Left ventricle myocardium superior (tissue), 1 donor: ENCODE measurements around the gene SEPTIN2. TPM values are rescaled to one million over a fixed set of nuclear protein-coding genes. Genes with fewer than 3 reads are reported as not detected.
"Not testable (repeated sequence)": the region's sequence is repeated elsewhere in the genome, so short reads cannot be mapped to it uniquely, and the experiment has no call there.

ENCODE experiments used
- ATAC-seq: fragments of 200-7000 bp; cut with Tn5 transposase; one replicate; pipeline ENCODE4 v1.9.1; 2020; ENCODE audit warnings: mild to moderate bottlenecking, moderate library complexity
- DNase-seq: peaks from one replicate; pipeline ENCODE4 v3.0.0-alpha.2; 2020
- intact Hi-C: fragments of 100-400 bp; cut with micrococcal nuclease; formaldehyde crosslinking; loops from one replicate; pipeline ENCODE4 v1.11.0; 2022
- total RNA-seq: library from RNA; stranded (reverse); fragmentation: NEBNext Ultra II Directional; extraction: Animal tissue kit (Norgen Biotek cat#: 25700); gene quantifications from one replicate; pipeline ENCODE4 v1.2.1, GENCODE V29; 2021
- donor health status: DM: no; HTN: yes; CAD: no; lungs with severe emphysema.

SEPTIN2 gene
- total RNA-seq, 1 donor from 2014 or later = 139 TPM

DNA sequence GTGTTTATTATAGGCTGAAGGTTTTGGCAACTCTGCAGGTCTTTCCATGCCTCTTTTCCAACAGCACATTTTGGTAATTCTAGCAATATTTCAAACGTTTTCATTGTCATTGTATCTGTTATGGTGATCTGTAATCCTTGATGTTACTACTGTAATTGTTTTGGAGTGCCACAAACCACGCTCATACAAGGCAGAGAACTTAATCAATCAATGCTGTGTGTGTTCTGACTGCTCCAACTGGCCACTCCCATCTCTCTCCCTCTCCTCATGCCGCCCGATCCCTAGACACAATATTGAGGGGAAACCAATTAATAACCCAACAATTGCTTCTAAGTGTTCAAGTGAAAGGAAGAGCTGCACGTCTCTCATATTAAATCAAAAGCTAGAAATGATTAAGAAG lies 33.2 kb upstream of the SEPTIN2 start:
- intact Hi-C loops = no loop called here
- ATAC-seq = no peak
- DNase-seq = no peak

DNA sequence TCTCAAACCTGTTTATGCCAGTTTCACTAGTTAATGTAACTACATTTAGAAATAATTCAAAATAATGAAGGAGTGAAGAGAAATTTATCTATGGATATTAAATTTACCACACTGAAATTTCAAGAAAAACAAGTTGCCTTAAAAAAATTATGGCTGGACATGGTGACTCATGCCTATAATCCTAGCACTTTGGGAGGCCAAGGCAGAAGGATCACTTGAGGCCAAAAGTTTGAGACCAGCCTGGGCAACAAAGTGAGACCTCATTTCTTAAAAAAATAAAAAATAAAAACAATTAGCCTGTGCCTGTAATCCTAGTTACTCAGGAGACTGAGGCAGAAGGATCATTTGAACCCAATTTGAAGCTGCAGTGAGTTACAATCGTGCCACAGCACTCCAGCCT lies 30.1 kb upstream of the SEPTIN2 start:
- ATAC-seq (no peak), DNase-seq (no peak)
- intact Hi-C loops = no loop called here

- ATAC-seq (no peak), DNase-seq (no peak)
- intact Hi-C loops = no loop called here
Observed at GRCh38 chr2:241286348-241287090, 29.2 kb upstream of the SEPTIN2 start.

- DNase-seq (no peak), ATAC-seq (peak; percentile 40)
- intact Hi-C loops = no loop called here
Observed at GRCh38 chr2:241288324-241288888, 27.3 kb upstream of the SEPTIN2 start.

DNA sequence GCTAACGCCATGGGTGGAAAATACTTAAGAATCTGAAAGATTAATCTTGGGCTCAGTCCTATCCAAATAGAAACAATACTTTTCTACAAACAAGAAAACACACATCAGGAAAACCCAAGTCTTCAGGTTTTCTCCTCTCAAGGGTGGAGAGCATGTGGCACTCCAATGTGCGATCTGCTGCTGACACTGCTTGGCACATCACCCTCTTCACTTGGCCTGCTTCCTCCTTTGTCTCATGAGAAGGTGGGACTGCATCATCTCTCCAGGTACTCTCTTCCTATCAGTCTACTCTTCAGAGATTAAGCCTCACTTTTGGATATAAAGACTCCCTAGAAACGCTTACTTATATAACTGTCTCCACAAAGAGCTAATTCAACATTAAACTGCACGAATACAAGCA lies 26.7 kb upstream of the SEPTIN2 start:
- ATAC-seq = peak; percentile 40
- DNase-seq = no peak
- intact Hi-C loops = no loop called here

- ATAC-seq (peak; percentile 16), DNase-seq (no peak)
- intact Hi-C loops = no loop called here
Observed at GRCh38 chr2:241289597-241289996, 26.1 kb upstream of the SEPTIN2 start.

DNA sequence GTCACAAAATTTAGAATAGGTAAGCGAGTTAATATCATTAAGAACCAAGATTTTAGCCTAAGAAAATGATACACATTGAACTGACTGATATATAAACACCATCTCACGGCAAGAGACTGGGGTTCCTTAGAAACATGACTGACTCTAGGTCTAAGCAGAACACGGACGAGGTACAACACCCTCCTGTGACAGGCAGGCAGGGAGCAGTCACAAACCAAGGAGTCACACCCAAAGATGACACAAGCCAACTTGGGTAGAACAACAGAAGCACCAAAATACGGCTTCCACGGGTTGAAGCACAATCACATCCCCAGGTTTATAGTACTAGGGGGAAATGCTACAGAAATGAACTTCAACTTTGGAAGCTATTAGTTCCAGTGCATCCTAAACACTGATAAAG lies 24.6 kb upstream of the SEPTIN2 start:
- DNase-seq (no peak), ATAC-seq (no peak)
- intact Hi-C loops = no loop called here

- intact Hi-C loops = no loop called here
- ATAC-seq = no peak
- no peak for DNase-seq
Observed at GRCh38 chr2:241291977-241292376, 23.7 kb upstream of the SEPTIN2 start.

GRCh38 chr2:241293378-241293797 lies 22.3 kb upstream of the SEPTIN2 start:
- intact Hi-C loops, DNase-seq, ATAC-seq: not testable (repeated sequence)

GRCh38 chr2:241295326-241296095 lies 20.2 kb upstream of the SEPTIN2 start:
- DNase-seq (no peak), ATAC-seq (peak; percentile 27)
- intact Hi-C loops = no loop called here

GRCh38 chr2:241296767-241297166 lies 19.0 kb upstream of the SEPTIN2 start:
- DNase-seq (no peak), ATAC-seq (no peak)
- intact Hi-C loops = no loop called here

DNA sequence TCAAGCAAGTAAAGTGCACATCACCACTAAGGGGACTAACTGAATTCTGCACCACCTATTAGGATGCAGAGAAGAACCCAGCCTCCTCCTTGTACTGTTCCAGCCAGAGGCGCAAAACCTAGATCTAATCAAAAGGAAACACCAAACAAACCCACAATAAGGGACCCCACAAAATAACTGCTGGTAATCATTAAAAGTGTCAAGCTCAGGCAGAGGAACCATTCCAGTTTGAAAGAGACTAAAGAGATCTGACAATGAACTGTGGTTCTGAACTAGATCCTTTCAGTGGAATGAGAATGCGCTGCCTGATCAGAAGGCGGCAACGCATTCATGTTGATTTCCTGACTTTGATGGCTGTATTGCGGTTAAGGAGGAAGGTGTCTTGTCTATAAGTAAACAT lies 17.1 kb upstream of the SEPTIN2 start:
- no peak for ATAC-seq
- intact Hi-C loops = no loop called here

DNA sequence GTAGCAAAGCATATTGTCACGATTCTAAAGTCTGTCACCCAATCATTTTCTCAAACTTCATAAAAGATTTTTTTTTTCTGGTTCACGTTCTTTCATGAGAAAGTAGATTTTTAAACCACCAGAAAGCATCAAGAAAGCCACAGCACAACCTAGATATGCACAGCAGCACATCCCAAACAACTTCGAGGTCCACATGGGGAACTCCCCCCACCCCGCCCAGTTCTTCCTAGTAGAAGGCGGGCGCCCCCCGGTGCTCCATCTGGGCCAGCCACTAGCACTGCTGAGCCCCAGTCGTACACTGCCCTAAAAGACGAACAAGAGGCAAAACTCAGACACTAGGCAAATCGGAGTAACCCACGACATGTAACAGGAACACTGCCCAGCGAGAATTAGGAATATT lies 15.7 kb upstream of the SEPTIN2 start:
- no peak for DNase-seq
- intact Hi-C loops = no loop called here
- no peak for ATAC-seq

More for the DNA sequence above, 17.1 kb upstream of the SEPTIN2 start:
- DNase-seq = no peak

DNA sequence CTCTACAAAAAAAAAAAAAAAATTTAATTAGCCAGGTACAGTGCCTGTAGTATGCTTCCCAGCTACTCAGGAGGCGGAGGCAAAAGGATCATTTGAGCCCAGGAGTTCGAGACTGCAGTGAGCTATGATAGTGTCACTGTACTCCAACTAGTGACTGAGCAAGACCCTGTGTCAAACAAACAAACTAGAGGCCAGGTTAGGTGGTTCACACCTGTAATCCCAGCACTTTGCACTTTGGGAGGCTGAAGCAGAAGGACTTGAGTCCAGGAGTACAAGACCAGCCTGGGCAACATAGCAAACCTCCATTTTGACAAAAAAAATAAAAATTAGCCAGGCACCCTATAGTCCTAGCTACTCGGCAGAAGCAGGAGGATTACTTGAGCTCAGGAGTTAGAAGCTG lies 13.6 kb upstream of the SEPTIN2 start:
- intact Hi-C loops = no loop called here

GRCh38 chr2:241302759-241303651 lies 12.7 kb upstream of the SEPTIN2 start:
- DNase-seq (no peak), ATAC-seq (peak; percentile 72)
- intact Hi-C loops = no loop called here

More for the DNA sequence above, 13.6 kb upstream of the SEPTIN2 start:
- ATAC-seq (no peak), DNase-seq (no peak)

- intact Hi-C loops = no loop called here
- DNase-seq = no peak
- ATAC-seq = peak; percentile 51
Observed at GRCh38 chr2:241304039-241304670, 11.6 kb upstream of the SEPTIN2 start.

GRCh38 chr2:241307055-241307454 lies 8.7 kb upstream of the SEPTIN2 start:
- no peak for ATAC-seq
- no peak for DNase-seq
- intact Hi-C loops = no loop called here

GRCh38 chr2:241308267-241308666 lies 7.5 kb upstream of the SEPTIN2 start:
- ATAC-seq (no peak), DNase-seq (no peak)
- intact Hi-C loops = no loop called here
